DOHH2 (cell line): Measurements from ENCODE around the gene SFT2D2.
A peak's percentile ranks its signal among the peaks of the same experiment; 100 is the strongest.

Experiments used
- H3F3A ChIP-seq: fragments of 200-600 bp; sonication (generic), shearing (Covaris generic); 2 replicates; pipeline ENCODE4 v1.6.0; 2016; ENCODE audit warnings: antibody characterized with exemption, mild to moderate bottlenecking; ENCODE audit not compliant: control insufficient read depth, insufficient read depth
- H3K27ac ChIP-seq: fragments of 200-600 bp; sonication (generic); 2 replicates; pipeline ENCODE4 v1.5.1; 2014; ENCODE audit warnings: low read depth, mild to moderate bottlenecking, low read length, moderate library complexity
- H3K27me3 ChIP-seq: fragments of 200-600 bp; sonication (generic); 2 replicates; pipeline ENCODE4 v1.6.1; 2014; ENCODE audit warnings: mild to moderate bottlenecking, low read length, mixed read lengths; ENCODE audit not compliant: control insufficient read depth
- H3K36me3 ChIP-seq: fragments of 200-600 bp; sonication (generic); 2 replicates; pipeline ENCODE4 v1.6.1; 2014; ENCODE audit warnings: mild to moderate bottlenecking, low read length, moderate library complexity, mixed read lengths; ENCODE audit not compliant: control insufficient read depth
- H3K4me1 ChIP-seq: fragments of 200-600 bp; sonication (generic); 2 replicates; pipeline ENCODE4 v1.6.1; 2014; ENCODE audit warnings: mild to moderate bottlenecking, low read length, mixed read lengths; ENCODE audit not compliant: control insufficient read depth
- H3K4me2 ChIP-seq: fragments of 200-600 bp; sonication (generic); 2 replicates; pipeline ENCODE4 v1.6.0; 2014; ENCODE audit warnings: mild to moderate bottlenecking, low read length, moderate library complexity
- H3K4me3 ChIP-seq: fragments of 200-600 bp; sonication (generic); 2 replicates; pipeline ENCODE4 v1.5.1; 2014; ENCODE audit warnings: mild to moderate bottlenecking, low read length, mixed read lengths
- H3K79me2 ChIP-seq: fragments of 200-600 bp; sonication (generic); 2 replicates; pipeline ENCODE4 v1.6.1; 2014; ENCODE audit warnings: mild to moderate bottlenecking, low read length, mixed read lengths; ENCODE audit not compliant: control insufficient read depth
- H3K9me2 ChIP-seq: fragments of 200-600 bp; sonication (generic); replicated peaks from 2 replicates; pipeline ENCODE4 v1.6.1; 2014; ENCODE audit warnings: mild to moderate bottlenecking, low read length, mixed read lengths; ENCODE audit not compliant: control insufficient read depth
- H3K9me3 ChIP-seq: fragments of 200-600 bp; sonication (generic); 2 replicates; pipeline ENCODE4 v1.6.1; 2014; ENCODE audit warnings: antibody characterized with exemption, low read length, mixed read lengths; ENCODE audit not compliant: control insufficient read depth, insufficient read depth
- H4K20me1 ChIP-seq: fragments of 200-600 bp; sonication (generic); 2 replicates; pipeline ENCODE4 v1.6.0; 2014; ENCODE audit warnings: low read depth, mild to moderate bottlenecking, antibody characterized with exemption, low read length, moderate library complexity; ENCODE audit not compliant: control insufficient read depth, insufficient read depth
- EZH2phosphoT487 ChIP-seq: fragments of 200-600 bp; sonication (generic); IDR thresholded peaks from 2 replicates; pipeline ENCODE4 v1.6.1; 2017; ENCODE audit warnings: borderline replicate concordance, mild to moderate bottlenecking, antibody characterized with exemption, low read length, moderate library complexity, mixed read lengths
- TF ChIP-seq, protein P1 (sequence below): fragments of 200-600 bp; sonication (generic); IDR thresholded peaks from one replicate; pipeline ENCODE4 v1.5.1; 2014; ENCODE audit warnings: antibody characterized with exemption, mild to moderate bottlenecking, low read depth, low read length; ENCODE audit not compliant: poor library complexity, severe bottlenecking

The SFT2D2 gene

DNA sequence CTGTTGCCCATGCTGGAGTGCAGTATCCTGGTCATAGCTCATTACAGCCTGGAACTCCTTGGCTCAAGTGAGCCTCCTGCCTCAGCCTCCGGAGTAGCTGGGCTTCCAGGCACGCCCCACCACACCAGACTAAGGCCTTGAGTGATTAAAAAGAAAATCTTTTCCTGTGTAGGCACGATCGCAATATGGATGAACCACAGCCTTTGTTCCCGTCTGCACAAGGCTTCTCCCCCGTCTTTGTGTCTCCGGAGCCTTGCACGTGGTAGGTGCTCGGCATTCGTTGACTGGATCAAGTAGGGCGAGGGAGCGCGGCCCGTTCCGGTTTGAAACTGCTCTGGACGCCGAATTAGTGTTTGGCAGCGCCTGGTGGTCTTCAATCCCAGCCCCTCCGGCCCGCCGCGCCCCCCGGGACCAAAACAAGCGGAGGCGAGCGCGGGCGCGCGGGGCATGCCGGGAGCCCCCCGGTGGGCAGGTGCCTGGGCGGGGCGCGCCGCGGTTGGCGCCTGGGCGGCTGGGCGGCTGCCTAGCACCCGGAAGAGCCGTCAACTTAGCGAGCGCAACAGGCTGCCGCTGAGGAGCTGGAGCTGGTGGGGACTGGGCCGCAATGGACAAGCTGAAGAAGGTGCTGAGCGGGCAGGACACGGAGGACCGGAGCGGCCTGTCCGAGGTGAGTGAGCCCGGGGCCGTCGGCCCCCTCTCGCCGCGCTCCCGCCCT, at the start of gene SFT2D2:
Gene SFT2D2, plus strand, starts transcription at position 529 of the 715 bp plus-strand sequence. Its CDS starts 76 bp downstream, at position 605.
- Histone ChIP-seq H3K9me3 (no peaks in the 10 kb centered on the region), H4K20me1 (peaks cover 19% of the 10 kb centered on the region; the same call in 1 of the 2 replicates), H3K4me1 (peaks cover 38% of the 10 kb centered on the region), H3K27ac (peak within 1 kb of the TSS; percentile 50), H3F3A (no peaks in the 10 kb centered on the region; the same call in 1 of the 2 replicates), H3K9me2 (no peaks in the 10 kb centered on the region), H3K79me2 (peaks cover 49% of the 10 kb centered on the region), H3K27me3 (no peaks in the 10 kb centered on the region), H3K4me2 (peak within 1 kb of the TSS; percentile 95), H3K4me3 (peak within 1 kb of the TSS; percentile 94), H3K36me3 (peaks cover 37% of the 10 kb centered on the region)
- TF ChIP-seq EZH2phosphoT487, result no peak
- TF ChIP-seq, protein P1, sequence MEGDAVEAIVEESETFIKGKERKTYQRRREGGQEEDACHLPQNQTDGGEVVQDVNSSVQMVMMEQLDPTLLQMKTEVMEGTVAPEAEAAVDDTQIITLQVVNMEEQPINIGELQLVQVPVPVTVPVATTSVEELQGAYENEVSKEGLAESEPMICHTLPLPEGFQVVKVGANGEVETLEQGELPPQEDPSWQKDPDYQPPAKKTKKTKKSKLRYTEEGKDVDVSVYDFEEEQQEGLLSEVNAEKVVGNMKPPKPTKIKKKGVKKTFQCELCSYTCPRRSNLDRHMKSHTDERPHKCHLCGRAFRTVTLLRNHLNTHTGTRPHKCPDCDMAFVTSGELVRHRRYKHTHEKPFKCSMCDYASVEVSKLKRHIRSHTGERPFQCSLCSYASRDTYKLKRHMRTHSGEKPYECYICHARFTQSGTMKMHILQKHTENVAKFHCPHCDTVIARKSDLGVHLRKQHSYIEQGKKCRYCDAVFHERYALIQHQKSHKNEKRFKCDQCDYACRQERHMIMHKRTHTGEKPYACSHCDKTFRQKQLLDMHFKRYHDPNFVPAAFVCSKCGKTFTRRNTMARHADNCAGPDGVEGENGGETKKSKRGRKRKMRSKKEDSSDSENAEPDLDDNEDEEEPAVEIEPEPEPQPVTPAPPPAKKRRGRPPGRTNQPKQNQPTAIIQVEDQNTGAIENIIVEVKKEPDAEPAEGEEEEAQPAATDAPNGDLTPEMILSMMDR, result no peak

- H3K27me3 ChIP-seq, result no peaks in the 10 kb centered on the region
- H3K9me3 ChIP-seq, result no peaks in the 10 kb centered on the region
- H3K36me3 ChIP-seq, result no peaks in the 10 kb centered on the region
- H3K4me3 ChIP-seq, result peak overlapping the region; percentile 95
- H4K20me1 ChIP-seq, result no peaks in the 10 kb centered on the region
- peaks cover 14% of the 10 kb centered on the region for H3K4me1 ChIP-seq
- H3K27ac ChIP-seq, result peak overlapping the region; percentile 66; the same call in 1 of the 2 replicates
- H3F3A ChIP-seq, result peaks cover 3% of the 10 kb centered on the region; the same call in 1 of the 2 replicates
- peaks cover 42% of the 10 kb centered on the region for H3K79me2 ChIP-seq
- TF ChIP-seq, protein P1, result no peak
- H3K9me2 ChIP-seq, result 0 out of 2 replicates have a peak, but pooled peaks cover 2% of the 10 kb centered on the region
- peak overlapping the region; percentile 90 for H3K4me2 ChIP-seq
Observed at GRCh38 chr1:168178227-168178637, 47.6 kb upstream of the SFT2D2 start.

DNA sequence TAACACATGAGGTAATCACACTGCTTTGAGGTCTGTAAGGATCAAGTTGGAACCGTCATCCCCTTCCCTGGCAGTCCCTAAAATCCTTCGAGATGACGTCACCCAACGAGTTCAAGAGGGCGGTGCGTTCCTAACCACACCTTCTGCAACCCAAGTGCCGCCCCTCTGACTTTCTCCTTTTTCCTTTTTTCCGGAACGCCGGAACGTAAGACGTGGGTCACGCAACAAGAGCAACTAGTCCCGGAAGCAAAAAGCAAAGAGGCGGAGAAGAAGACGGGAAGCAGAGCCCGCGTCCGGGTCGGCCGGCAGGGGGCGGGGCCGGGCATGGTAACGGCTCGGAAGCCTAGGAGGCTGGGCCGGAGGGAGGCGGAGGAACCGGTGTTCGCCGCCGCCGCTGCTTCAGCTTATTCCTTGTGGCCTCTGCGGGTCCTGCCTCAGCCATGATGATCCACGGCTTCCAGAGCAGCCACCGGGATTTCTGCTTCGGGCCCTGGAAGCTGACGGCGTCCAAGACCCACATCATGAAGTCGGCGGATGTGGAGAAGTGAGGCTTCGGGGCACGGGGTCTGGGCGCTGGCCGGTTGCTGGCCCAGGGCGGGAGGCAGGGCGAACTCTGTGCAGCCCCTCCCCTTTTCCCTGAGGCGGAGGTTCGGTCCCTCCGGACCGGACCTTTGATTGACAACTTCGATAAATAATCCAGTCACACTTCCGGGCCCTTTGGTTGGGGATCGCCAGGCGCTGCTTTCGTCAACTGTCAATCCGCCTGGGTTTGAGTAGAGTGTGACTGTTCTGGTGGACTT, 47.0 kb upstream of the SFT2D2 start, which contains the start of gene TIPRL:
Gene TIPRL, plus strand, starts transcription at position 325 of the 800 bp plus-strand sequence. Its CDS starts 116 bp downstream, at position 441.
- H3K9me3 ChIP-seq, result no peaks in the 10 kb centered on the region
- peaks cover 47% of the 10 kb centered on the region for H3K79me2 ChIP-seq
- H3K4me1 ChIP-seq, result peaks cover 14% of the 10 kb centered on the region
- TF ChIP-seq EZH2phosphoT487, result no peak
- TF ChIP-seq, protein P1, result peak; percentile 51
- peak within 1 kb of the TSS; percentile 95 for H3K4me3 ChIP-seq
- H3K4me2 ChIP-seq, result peak within 1 kb of the TSS; percentile 90
- no peaks in the 10 kb centered on the region for H3K27me3 ChIP-seq
- peaks cover 3% of the 10 kb centered on the region for H3K36me3 ChIP-seq
- H3K9me2 ChIP-seq, result 0 out of 2 replicates have a peak, but pooled peaks cover 2% of the 10 kb centered on the region
- H3K27ac ChIP-seq, result peak within 1 kb of the TSS; percentile 66
- peaks cover 6% of the 10 kb centered on the region; the same call in 1 of the 2 replicates for H3F3A ChIP-seq
- H4K20me1 ChIP-seq, result no peaks in the 10 kb centered on the region
